Measurements from ENCODE around the gene GIGYF2. TPM values are rescaled to one million over a fixed set of nuclear protein-coding genes. Genes with fewer than 3 reads are reported as not detected.

The GIGYF2 gene
- total and polyA plus RNA-seq, 2 of the 13 experiments (the other 11 are each of a cell fraction or from before 2014, with no cell fraction given) = 44.9 to 73.5 TPM

GRCh38 chr2:232873909-232874641 is 176.9 kb downstream of the GIGYF2 start (continued):
- 0 out of 2 replicates have a peak, but pooled peaks have one; percentile 45 for TF ChIP-seq SMAD9 (CRISPR knock-in tag; IDR thresholded peaks at IDR 0.05)
- no peak for TF ChIP-seq HOXA7 (CRISPR knock-in tag; IDR thresholded peaks at IDR 0.05)
- peak; percentile 89 for TF ChIP-seq ELF1 (CRISPR knock-in tag; IDR thresholded peaks at IDR 0.05)
- TF ChIP-seq ZBTB33 (CRISPR knock-in tag; IDR thresholded peaks at IDR 0.05) = no peak
- no peak for TF ChIP-seq KDM5B (CRISPR knock-in tag; IDR thresholded peaks at IDR 0.05; ENCODE audit: borderline replicate concordance)
- no peak for TF ChIP-seq KDM4B (CRISPR knock-in tag; IDR thresholded peaks at IDR 0.05)
- TF ChIP-seq ZNF280B (CRISPR knock-in tag; IDR thresholded peaks at IDR 0.05; ENCODE audit: borderline replicate concordance) = no peak
- TF ChIP-seq SMYD3 (CRISPR knock-in tag; IDR thresholded peaks at IDR 0.05) = 0 out of 2 replicates have a peak, but pooled peaks have one; percentile 42
- TF ChIP-seq PHF21A (CRISPR knock-in tag; IDR thresholded peaks at IDR 0.05) = peak; percentile 36; the same call in 1 of the 2 replicates
- no peak; the same call in 1 of the 2 replicates for TF ChIP-seq NFYC (CRISPR knock-in tag; IDR thresholded peaks at IDR 0.05)
- TF ChIP-seq, protein P1, sequence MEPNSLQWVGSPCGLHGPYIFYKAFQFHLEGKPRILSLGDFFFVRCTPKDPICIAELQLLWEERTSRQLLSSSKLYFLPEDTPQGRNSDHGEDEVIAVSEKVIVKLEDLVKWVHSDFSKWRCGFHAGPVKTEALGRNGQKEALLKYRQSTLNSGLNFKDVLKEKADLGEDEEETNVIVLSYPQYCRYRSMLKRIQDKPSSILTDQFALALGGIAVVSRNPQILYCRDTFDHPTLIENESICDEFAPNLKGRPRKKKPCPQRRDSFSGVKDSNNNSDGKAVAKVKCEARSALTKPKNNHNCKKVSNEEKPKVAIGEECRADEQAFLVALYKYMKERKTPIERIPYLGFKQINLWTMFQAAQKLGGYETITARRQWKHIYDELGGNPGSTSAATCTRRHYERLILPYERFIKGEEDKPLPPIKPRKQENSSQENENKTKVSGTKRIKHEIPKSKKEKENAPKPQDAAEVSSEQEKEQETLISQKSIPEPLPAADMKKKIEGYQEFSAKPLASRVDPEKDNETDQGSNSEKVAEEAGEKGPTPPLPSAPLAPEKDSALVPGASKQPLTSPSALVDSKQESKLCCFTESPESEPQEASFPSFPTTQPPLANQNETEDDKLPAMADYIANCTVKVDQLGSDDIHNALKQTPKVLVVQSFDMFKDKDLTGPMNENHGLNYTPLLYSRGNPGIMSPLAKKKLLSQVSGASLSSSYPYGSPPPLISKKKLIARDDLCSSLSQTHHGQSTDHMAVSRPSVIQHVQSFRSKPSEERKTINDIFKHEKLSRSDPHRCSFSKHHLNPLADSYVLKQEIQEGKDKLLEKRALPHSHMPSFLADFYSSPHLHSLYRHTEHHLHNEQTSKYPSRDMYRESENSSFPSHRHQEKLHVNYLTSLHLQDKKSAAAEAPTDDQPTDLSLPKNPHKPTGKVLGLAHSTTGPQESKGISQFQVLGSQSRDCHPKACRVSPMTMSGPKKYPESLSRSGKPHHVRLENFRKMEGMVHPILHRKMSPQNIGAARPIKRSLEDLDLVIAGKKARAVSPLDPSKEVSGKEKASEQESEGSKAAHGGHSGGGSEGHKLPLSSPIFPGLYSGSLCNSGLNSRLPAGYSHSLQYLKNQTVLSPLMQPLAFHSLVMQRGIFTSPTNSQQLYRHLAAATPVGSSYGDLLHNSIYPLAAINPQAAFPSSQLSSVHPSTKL (CRISPR knock-in tag; IDR thresholded peaks at IDR 0.05) = peak; percentile 34; the same call in 1 of the 2 replicates
- TF ChIP-seq NONO (IDR thresholded peaks at IDR 0.05) = no peak
- no peak for TF ChIP-seq NONO (CRISPR knock-in tag; conservative IDR thresholded peaks at IDR 0.05)
- TF ChIP-seq POLR2AphosphoS5 (IDR thresholded peaks at IDR 0.05; ENCODE audit: low read depth, low read length) = peak; percentile 64
- TF ChIP-seq NR2C2 (CRISPR knock-in tag; IDR thresholded peaks at IDR 0.05; ENCODE audit: borderline replicate concordance) = 0 out of 2 replicates have a peak, but pooled peaks have one; percentile 53
- TF ChIP-seq, protein P2, sequence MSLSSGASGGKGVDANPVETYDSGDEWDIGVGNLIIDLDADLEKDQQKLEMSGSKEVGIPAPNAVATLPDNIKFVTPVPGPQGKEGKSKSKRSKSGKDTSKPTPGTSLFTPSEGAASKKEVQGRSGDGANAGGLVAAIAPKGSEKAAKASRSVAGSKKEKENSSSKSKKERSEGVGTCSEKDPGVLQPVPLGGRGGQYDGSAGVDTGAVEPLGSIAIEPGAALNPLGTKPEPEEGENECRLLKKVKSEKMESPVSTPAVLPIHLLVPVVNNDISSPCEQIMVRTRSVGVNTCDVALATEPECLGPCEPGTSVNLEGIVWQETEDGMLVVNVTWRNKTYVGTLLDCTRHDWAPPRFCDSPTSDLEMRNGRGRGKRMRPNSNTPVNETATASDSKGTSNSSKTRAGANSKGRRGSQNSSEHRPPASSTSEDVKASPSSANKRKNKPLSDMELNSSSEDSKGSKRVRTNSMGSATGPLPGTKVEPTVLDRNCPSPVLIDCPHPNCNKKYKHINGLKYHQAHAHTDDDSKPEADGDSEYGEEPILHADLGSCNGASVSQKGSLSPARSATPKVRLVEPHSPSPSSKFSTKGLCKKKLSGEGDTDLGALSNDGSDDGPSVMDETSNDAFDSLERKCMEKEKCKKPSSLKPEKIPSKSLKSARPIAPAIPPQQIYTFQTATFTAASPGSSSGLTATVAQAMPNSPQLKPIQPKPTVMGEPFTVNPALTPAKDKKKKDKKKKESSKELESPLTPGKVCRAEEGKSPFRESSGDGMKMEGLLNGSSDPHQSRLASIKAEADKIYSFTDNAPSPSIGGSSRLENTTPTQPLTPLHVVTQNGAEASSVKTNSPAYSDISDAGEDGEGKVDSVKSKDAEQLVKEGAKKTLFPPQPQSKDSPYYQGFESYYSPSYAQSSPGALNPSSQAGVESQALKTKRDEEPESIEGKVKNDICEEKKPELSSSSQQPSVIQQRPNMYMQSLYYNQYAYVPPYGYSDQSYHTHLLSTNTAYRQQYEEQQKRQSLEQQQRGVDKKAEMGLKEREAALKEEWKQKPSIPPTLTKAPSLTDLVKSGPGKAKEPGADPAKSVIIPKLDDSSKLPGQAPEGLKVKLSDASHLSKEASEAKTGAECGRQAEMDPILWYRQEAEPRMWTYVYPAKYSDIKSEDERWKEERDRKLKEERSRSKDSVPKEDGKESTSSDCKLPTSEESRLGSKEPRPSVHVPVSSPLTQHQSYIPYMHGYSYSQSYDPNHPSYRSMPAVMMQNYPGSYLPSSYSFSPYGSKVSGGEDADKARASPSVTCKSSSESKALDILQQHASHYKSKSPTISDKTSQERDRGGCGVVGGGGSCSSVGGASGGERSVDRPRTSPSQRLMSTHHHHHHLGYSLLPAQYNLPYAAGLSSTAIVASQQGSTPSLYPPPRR (CRISPR knock-in tag; IDR thresholded peaks at IDR 0.05; ENCODE audit: borderline replicate concordance) = peak; percentile 34; the same call in 1 of the 2 replicates
- TF ChIP-seq CENPT (CRISPR knock-in tag; IDR thresholded peaks at IDR 0.05; ENCODE audit: low read depth) = no peak
